Stimulated activated naive B cell treated with anti-CD40 and anti-IgM and Interleukin-4, amounts not matched to agents 10 μg/mL and 1 μg/mL and 100 μg/mL, for 72 hours (primary cell): ENCODE data around the gene TMEM272.

Experiments used
- ATAC-seq, 2 donors: fragments of 150-1000 bp; cut with Tn5 transposase; replicated peaks; 2 replicates each; pipeline ENCODE4 v1.10.0; 2021; ENCODE audit warnings: moderate library complexity in 1 of 2
- DNase-seq: peaks from one replicate; pipeline ENCODE4 v3.0.0; 2021
- H3K27ac Mint-ChIP-seq: one replicate; pipeline ENCODE4 v1.8.0; 2022; ENCODE audit warnings: mild to moderate bottlenecking, mixed read lengths
- H3K27me3 Mint-ChIP-seq, 2 donors: one replicate each; pipeline ENCODE4 v1.8.0; 2022; ENCODE audit warnings: mixed read lengths in 2 of 2
- H3K36me3 Mint-ChIP-seq, 2 donors: one replicate each; pipeline ENCODE4 v1.8.0; 2022; ENCODE audit warnings: mixed read lengths in 2 of 2, mild to moderate bottlenecking in 1 of 2
- H3K4me1 Mint-ChIP-seq, 2 donors: one replicate each; pipeline ENCODE4 v1.8.0; 2022; ENCODE audit warnings: mixed read lengths in 2 of 2, mild to moderate bottlenecking in 1 of 2
- H3K4me3 Mint-ChIP-seq, 2 donors: one replicate each; pipeline ENCODE4 v1.8.0; 2022; ENCODE audit warnings: mild to moderate bottlenecking in 2 of 2, mixed read lengths in 2 of 2, moderate library complexity in 1 of 2
- H3K9me3 Mint-ChIP-seq, 2 donors: one replicate each; pipeline ENCODE4 v1.8.0; 2022; ENCODE audit warnings: mixed read lengths in 2 of 2, mild to moderate bottlenecking in 1 of 2

Gene TMEM272

DNA sequence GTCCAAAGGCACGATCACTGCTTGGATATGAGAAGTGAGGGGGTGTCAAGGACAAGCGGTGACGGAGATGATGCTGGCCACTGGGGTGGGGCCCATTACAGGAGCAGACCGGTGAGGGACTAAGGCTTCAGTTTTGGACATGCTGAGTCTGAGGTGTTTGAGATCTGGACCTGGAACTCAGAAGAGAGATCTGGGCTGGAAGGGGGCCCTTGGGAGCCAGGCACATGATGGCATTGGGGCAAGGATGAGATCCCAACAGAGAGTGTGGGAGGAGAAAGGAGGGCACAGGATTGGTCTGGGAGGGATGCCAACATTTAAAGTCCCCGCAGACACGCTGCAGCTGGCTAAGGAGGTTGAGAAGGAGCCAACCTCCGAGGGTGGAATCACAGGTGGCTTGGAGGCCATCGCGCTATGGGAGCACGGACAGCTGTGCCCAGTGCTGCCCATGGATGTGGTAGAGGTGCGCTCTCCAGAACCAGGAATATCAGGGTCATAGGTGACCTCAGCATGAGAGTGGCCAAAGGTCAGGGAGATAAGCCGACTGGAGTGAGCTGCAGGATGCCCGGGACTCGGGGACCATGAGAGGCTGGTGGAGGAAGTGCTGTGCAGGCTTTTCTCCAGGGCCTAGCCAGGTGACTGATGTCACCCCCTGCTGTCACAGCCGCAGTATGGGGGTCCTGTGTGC, 62.8 kb downstream of the TMEM272 start:
- no peak for ATAC-seq
- Mint-ChIP-seq H3K27ac (no peak overlapping the region), H3K27me3 (peaks cover 0 to 5% of the 10 kb centered on the region in 2 donors), H3K4me3 (no peak overlapping the region), H3K9me3 (no peaks in the 10 kb centered on the region), H3K36me3 (peaks cover 9 to 11% of the 10 kb centered on the region in 2 donors), H3K4me1 (peaks cover 18 to 28% of the 10 kb centered on the region in 2 donors)
- no peak for DNase-seq

DNA sequence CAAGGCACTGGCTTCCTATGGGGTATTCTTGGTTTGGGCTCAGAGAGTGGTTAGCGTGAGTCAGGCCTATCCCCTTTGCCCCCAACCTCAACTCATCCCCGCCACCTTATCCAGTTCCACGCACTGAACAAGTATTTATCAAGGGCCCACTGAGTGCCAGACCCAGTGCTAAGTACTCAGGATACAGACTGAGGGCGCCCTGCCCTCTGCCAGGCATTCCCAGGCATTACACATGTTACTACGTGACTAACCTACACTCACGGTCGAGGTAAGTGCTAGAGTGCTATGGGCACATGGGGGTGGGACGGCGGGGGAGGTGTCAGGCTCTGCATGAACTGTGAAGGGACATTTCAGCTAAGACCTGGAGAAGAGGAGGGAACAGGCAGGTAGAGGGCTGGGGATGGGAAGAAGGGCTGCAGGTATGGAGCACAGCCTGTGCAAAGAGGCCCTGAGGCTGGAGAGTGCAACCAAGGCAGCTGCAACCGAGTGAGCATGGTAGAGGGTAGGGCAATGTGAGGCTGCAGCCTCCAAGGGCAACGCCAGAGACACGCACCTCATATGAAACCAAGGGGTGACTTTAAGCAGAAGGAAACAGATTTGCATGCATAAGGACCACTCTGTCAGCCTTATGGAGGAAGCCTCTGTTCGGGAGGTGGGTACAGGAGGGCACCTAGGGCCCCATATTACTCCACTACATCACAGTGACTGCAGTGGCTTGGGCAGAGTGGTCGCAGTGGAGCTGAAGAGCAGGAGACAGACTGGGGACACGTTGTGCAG, 63.5 kb downstream of the TMEM272 start:
- no peaks in the 10 kb centered on the region for H3K9me3 Mint-ChIP-seq
- peaks cover 0 to 5% of the 10 kb centered on the region in 2 donors for H3K27me3 Mint-ChIP-seq
- H3K27ac Mint-ChIP-seq = peak overlapping the region; percentile 20
- peak; percentile 70 to 77 for ATAC-seq
- peaks cover 9 to 11% of the 10 kb centered on the region in 2 donors for H3K36me3 Mint-ChIP-seq
- H3K4me1 Mint-ChIP-seq = peaks cover 18 to 28% of the 10 kb centered on the region in 2 donors
- H3K4me3 Mint-ChIP-seq = no peak overlapping the region
- DNase-seq = no peak

DNA sequence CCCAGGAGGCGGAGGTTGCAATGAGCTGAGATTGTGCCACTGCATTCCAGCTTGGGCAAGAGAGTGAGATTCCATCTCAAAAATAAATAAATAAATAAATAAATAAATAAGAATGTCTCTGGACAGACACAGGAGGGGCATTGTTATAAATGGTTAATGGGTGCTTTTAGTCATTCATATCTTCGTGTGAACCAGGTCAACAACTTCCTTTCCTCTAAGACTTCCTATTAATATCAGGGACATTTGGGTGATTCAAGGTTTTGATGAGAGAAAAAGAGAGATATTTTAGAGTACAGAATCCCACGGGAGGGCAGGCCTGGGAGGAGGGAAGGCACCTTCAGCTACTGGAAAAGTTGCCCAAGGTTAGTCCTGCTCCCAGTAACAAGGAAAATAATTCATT, 64.9 kb downstream of the TMEM272 start:
- H3K27ac Mint-ChIP-seq = no peak overlapping the region
- H3K36me3 Mint-ChIP-seq = peaks cover 9 to 11% of the 10 kb centered on the region in 2 donors
- H3K27me3 Mint-ChIP-seq = peaks cover 0 to 5% of the 10 kb centered on the region in 2 donors
- ATAC-seq = no peak
- H3K9me3 Mint-ChIP-seq = no peaks in the 10 kb centered on the region
- H3K4me3 Mint-ChIP-seq = no peak overlapping the region
- peaks cover 18 to 28% of the 10 kb centered on the region in 2 donors for H3K4me1 Mint-ChIP-seq
- DNase-seq = no peak

DNA sequence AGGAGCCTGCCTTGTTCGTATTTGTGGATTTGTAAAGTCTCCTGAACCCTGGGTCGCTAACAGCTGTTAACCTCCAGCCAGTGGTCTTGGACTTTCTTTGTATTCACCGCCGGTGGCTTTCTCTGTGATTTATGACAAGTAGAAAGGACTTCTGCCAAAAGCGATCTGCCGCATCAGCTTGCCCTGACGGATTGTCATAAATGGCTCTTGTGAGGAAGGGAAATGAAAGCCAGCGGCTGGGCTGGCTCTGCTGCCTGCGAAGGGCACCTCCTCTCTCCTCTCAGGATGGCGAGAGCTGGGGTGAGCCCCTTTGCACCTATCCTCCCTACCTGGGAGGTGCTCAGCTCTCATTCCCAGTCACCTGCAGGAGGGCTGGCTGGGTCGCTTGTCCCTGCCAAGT, 66.6 kb downstream of the TMEM272 start:
- ATAC-seq (peak in 1 of 2 donors; percentile 23), DNase-seq (no peak)
- Mint-ChIP-seq H3K4me3 (peak overlapping the region in 1 of 2 donors; percentile 7), H3K9me3 (no peaks in the 10 kb centered on the region), H3K27me3 (peaks cover 0 to 5% of the 10 kb centered on the region in 2 donors), H3K27ac (no peak overlapping the region), H3K36me3 (peaks cover 9 to 11% of the 10 kb centered on the region in 2 donors), H3K4me1 (peaks cover 18 to 28% of the 10 kb centered on the region in 2 donors)

DNA sequence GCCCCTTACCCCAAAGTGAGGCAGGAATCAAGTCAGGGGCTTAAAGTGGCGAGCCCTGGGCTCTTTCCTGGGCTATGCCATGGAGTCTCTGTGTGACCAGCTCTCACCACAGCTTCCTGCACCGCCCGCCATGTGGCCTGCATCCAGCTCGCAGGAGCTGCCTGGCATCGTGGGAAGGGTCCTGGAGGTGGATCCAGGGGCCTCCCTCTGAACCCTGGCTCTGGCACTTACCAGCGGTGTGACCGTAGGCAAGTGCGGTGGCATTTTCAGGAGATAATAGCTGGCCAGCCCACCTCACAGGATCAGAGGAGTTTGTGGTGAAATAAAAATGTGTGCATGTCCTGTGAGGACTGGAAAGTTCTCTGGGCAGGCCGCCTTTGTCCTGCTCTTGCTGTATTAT, 67.1 kb downstream of the TMEM272 start:
- ATAC-seq (no peak), DNase-seq (no peak)
- H3K9me3 Mint-ChIP-seq = no peaks in the 10 kb centered on the region
- H3K27me3 Mint-ChIP-seq = peaks cover 0 to 5% of the 10 kb centered on the region in 2 donors
- no peak overlapping the region for H3K4me3 Mint-ChIP-seq
- H3K36me3 Mint-ChIP-seq = peaks cover 9 to 11% of the 10 kb centered on the region in 2 donors
- no peak overlapping the region for H3K27ac Mint-ChIP-seq
- peaks cover 18 to 28% of the 10 kb centered on the region in 2 donors for H3K4me1 Mint-ChIP-seq

DNA sequence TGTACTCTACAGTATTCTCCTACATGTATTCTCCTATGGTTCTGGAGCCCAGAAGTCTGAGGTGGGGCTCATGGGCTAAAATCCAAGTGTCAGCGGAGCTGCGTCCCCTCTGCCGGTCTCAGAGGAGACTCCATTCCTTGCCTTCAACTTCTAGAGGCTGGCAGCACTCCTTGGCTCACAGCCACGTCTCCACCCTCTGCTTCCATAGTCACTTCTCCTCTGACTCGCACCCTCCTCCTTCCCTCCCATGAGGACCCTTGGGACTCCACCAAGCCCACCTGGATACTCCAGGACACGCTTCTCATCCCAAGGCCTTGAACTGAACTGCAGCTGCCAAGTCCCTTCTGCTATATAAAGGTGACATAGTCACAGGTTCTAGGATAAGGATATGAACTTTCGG, 68.8 kb downstream of the TMEM272 start:
- Mint-ChIP-seq H3K4me1 (peaks cover 9 to 17% of the 10 kb centered on the region in 2 donors), H3K27ac (no peak overlapping the region), H3K4me3 (no peak overlapping the region), H3K27me3 (peaks cover 0 to 5% of the 10 kb centered on the region in 2 donors), H3K9me3 (no peaks in the 10 kb centered on the region), H3K36me3 (peaks cover 10% of the 10 kb centered on the region in 2 donors)
- ATAC-seq = no peak
- no peak for DNase-seq

DNA sequence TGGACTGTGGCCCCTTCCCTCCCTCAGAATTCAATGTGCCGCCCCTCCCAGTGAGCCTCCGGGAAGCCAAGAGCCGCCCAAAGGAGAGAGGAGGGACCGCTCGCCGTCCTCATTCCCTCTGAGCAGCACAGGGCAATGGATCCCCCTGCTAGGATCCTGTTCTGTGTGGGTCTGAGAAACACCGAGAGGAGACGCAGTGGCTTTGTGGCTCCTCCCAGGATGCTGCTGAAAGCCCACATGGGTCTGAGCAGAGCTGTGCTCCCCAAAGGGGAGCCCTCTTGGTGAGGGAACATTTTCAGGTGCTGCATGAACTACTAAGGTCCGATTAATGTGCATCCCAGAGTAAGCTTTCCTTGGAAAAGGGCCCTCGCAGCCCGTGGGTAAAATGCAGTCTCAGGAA, 71.5 kb downstream of the TMEM272 start:
- no peak overlapping the region for H3K27ac Mint-ChIP-seq
- H3K4me3 Mint-ChIP-seq = no peak overlapping the region
- H3K36me3 Mint-ChIP-seq = peaks cover 6 to 11% of the 10 kb centered on the region in 2 donors
- no peak for DNase-seq
- H3K27me3 Mint-ChIP-seq = no peaks in the 10 kb centered on the region
- H3K4me1 Mint-ChIP-seq = peaks cover 10 to 11% of the 10 kb centered on the region in 2 donors
- no peak for ATAC-seq
- H3K9me3 Mint-ChIP-seq = no peaks in the 10 kb centered on the region

DNA sequence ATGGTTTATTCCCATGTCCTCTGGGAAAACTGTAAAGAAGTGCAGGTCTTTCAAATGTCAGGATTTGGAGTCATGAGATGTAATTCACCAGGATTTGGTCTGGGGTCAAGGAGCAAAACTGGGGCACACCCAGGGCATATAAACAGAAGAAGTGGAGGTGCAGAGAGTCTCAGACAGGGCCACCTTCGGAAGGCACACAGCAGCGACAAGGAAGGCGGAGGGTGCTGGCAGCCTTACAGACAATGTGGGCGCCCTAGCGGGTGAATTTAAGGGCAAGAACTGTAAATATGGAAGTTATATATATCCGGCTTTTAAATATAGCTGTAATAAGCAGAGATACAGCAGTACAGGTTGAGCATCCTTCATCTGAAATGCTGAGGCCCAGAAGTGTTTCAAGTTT, 72.2 kb downstream of the TMEM272 start:
- no peak for ATAC-seq
- Mint-ChIP-seq H3K4me1 (peaks cover 8 to 9% of the 10 kb centered on the region in 2 donors), H3K27me3 (no peaks in the 10 kb centered on the region), H3K9me3 (no peaks in the 10 kb centered on the region), H3K27ac (peak overlapping the region; percentile 11), H3K36me3 (peaks cover 10 to 14% of the 10 kb centered on the region in 2 donors), H3K4me3 (no peak overlapping the region)
- no peak for DNase-seq

DNA sequence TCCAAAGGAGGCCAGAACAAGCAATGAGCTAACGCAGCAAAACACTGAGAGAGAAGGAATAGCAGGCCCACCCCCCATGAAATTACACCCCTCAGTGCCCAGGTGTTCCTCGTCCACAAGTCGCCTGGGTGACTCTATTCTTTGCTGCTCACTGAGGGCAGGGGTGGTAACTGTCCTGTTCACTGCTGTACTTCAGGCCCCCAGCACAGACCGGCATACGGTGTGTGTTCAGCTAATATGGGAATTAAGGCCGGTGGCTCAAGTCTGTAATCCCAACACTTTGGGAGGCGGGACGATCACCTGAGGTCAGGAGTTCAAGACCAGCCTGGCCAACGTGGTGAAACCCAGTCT, 72.9 kb downstream of the TMEM272 start:
- ATAC-seq = no peak

DNA sequence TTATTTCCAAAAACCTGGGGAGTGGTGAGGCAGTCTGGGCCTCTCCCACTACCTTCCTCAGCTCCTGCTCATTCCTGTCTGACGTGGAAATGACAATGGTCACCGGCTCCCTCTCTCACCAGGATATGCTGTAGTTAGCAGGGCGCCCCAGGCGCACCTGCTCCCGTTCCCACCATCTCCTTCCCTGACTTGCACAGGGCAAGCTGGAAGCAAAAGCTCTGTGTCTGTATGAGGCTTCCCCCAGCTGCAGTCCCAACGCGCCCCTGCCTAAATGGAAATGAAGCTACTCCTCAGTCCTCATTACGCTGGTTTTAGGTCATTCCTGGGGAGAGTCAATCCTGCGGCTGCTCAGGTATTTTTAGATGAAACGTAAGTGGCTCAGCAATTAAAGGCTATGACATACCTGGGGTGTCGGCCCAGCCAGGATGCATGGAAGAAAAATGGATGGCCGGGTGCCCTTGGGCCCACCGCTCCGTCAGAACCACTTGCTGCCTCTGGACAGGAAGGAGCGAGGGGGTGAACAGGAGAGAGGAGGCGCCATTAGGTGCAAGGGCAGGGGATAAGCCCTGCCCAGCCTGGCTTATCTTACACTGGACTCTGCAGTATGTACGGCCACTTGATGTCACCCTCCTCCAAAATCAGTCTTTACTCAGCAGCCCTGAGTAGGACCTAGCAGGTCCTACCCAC, 73.4 kb downstream of the TMEM272 start:
- Mint-ChIP-seq H3K27ac (peak overlapping the region; percentile 43), H3K27me3 (no peaks in the 10 kb centered on the region), H3K36me3 (peaks cover 13 to 23% of the 10 kb centered on the region in 2 donors)

More for the DNA sequence above, 72.9 kb downstream of the TMEM272 start:
- no peak for DNase-seq
- Mint-ChIP-seq H3K27ac (peak overlapping the region; percentile 43), H3K36me3 (peaks cover 10 to 18% of the 10 kb centered on the region in 2 donors), H3K27me3 (no peaks in the 10 kb centered on the region), H3K4me3 (no peak overlapping the region), H3K4me1 (peaks cover 8 to 9% of the 10 kb centered on the region in 2 donors), H3K9me3 (no peaks in the 10 kb centered on the region)

DNA sequence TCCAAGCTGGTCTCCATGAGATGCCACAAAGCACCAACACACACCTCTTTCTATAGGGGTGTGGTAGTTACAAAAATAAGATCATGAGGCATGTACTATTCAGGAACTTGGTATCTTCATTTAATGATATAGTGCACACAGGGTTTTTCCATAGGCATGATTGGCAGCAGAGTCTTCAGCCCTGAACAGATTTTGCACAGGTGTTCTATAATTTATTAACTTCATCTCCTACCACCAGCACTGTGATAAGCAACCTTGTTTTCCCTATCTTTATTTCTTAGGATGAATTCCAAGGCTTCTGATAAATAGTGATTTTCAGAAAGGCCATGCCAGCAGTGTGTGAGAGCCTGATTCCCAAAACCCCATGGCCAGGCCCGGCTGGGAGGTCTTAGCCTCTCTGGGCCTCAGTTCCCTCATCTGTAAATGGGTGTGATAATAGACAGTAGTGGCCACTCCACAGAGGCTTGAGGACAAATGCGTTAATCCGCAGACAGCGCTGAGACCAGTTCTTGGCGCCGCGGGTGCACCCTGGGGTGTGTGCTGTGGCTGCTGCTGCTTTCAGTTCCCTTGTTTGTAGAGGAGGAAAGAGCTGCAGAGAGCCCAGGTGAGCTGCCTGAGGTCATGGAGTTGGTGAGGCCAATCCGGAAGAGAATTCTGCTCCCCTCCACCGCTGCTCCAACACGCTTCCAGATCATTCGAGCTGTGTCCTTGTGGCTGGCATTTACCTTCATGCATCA, 74.1 kb downstream of the TMEM272 start:
- DNase-seq = no peak
- peak overlapping the region; percentile 51 for H3K27ac Mint-ChIP-seq
- H3K27me3 Mint-ChIP-seq = no peaks in the 10 kb centered on the region
- H3K36me3 Mint-ChIP-seq = peaks cover 17 to 27% of the 10 kb centered on the region in 2 donors
- ATAC-seq = peak; percentile 50 to 58
- H3K4me3 Mint-ChIP-seq = no peak overlapping the region
- peaks cover 12 to 17% of the 10 kb centered on the region in 2 donors for H3K4me1 Mint-ChIP-seq
- no peaks in the 10 kb centered on the region for H3K9me3 Mint-ChIP-seq

More for the DNA sequence above, 73.4 kb downstream of the TMEM272 start:
- ATAC-seq (no peak), DNase-seq (no peak)
- peaks cover 10 to 12% of the 10 kb centered on the region in 2 donors for H3K4me1 Mint-ChIP-seq
- H3K4me3 Mint-ChIP-seq = no peak overlapping the region
- H3K9me3 Mint-ChIP-seq = no peaks in the 10 kb centered on the region

DNA sequence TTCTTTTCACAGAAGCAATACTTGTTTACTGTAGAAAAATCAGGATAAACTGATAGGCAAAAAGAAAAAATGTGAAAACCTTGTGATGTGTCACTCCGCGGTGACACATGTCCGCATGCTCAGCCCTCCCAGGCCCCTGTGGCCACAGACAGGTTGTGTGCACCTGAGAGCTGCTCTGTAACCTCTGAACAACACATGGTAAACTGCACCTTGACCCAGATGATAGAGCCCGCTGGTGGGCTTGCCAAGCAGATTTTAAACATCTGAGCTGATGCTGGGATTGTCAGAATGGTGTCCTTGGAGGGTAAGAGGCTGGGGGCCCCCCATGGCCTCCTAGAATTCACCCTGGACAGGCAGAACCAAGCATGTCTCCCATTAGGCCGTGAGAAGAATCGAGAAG, 74.8 kb downstream of the TMEM272 start:
- no peak for ATAC-seq
- H3K27me3 Mint-ChIP-seq = no peaks in the 10 kb centered on the region
- H3K4me1 Mint-ChIP-seq = peaks cover 16 to 24% of the 10 kb centered on the region in 2 donors
- no peak overlapping the region for H3K4me3 Mint-ChIP-seq
- H3K9me3 Mint-ChIP-seq = no peaks in the 10 kb centered on the region
- peak overlapping the region; percentile 51 for H3K27ac Mint-ChIP-seq
- H3K36me3 Mint-ChIP-seq = peaks cover 17 to 27% of the 10 kb centered on the region in 2 donors
- DNase-seq = no peak

DNA sequence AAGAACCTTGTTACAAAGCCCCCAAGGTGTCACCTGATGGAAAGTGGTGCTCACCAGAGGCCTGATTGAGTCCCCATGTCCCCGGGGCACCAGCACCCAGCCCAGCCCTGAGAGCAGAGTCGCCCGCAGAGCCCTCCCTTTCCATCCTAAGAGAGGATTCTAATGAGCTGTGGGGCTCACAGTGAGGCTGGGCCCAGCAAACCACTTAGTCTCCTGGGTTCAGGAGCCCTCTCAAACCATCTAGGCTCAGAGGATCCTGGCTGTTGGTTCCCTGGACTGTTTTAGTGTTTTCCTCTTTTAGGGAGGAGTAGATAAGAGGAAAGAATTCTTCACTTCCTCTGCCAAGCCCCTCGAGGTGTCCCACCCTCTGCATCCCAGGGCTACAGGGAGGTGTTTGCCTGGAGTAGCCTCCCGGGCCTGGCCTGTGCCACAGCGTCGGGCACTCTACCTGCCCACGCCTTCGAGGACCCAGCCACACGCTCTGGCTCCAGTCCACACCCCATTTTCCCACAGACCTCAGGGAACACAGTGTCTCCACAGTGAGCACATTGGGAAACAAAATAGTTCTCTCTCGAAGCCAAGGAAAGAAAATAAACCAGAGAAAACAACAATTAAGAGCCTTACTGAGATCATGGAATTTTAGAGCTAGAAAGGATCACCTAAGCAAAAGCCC, 75.4 kb downstream of the TMEM272 start:
- DNase-seq (no peak), ATAC-seq (no peak)
- H3K27me3 Mint-ChIP-seq = no peaks in the 10 kb centered on the region
- H3K4me3 Mint-ChIP-seq = no peak overlapping the region
- H3K36me3 Mint-ChIP-seq = peaks cover 17 to 27% of the 10 kb centered on the region in 2 donors
- H3K4me1 Mint-ChIP-seq = peaks cover 22 to 30% of the 10 kb centered on the region in 2 donors
- no peaks in the 10 kb centered on the region for H3K9me3 Mint-ChIP-seq
- H3K27ac Mint-ChIP-seq = peak overlapping the region; percentile 14
